Activated CD8-positive, alpha-beta memory T cell treated with anti-CD3 and anti-CD28 coated beads for 24 hours (primary cell): ENCODE measurements around the gene SHLD1.
"Not testable (repeated sequence)": the region's sequence is repeated elsewhere in the genome, so short reads cannot be mapped to it uniquely, and the experiment has no call there.

Experiments
- DNase-seq: peaks from one replicate; pipeline ENCODE4 v3.0.0-alpha.2; 2020

The SHLD1 gene

DNA sequence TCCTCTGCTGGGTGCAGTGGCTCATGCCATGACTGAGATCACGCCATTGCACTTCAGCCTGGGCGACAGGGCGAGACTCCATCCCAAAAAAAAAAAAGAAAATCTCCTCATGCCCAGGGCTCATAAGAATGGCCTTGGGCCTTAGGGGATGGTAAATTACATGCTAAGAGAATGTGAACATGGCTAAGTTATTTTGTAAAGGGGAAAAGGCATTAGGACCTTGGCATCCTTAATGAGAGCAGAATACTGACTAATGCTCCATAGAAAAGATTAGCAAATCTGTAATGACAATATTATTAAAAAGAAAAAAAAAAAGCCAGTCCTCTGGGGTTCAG, 12.6 kb upstream of the SHLD1 start:
- no peak for DNase-seq

GRCh38 chr20:5737966-5738365, 12.2 kb upstream of the SHLD1 start:
- DNase-seq: no peak

DNA sequence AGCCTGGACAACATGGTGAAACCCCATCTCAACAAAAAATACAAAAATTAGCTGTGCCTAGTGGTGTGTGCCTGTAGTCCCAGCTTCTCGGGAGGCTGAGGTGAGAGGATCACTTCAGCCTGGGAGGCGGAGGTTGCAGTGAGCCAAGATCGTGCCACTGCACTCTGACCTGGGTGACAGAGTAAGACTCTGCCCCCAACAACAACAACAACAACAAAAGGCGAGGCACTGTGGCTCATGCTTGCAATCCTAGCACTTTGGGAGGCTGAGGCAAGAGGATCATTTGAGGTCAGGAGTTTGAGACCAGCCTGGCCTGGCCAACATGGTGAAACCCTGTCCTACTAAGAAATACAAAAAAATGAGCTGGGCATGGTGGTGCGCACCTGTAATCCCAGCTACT, 9.6 kb upstream of the SHLD1 start:
- DNase-seq: not testable (repeated sequence)

GRCh38 chr20:5741089-5741488, 9.1 kb upstream of the SHLD1 start:
- DNase-seq: no peak

- no peak for DNase-seq
Observed at GRCh38 chr20:5742041-5742440, 8.2 kb upstream of the SHLD1 start.

GRCh38 chr20:5745416-5746030, 4.7 kb upstream of the SHLD1 start:
- DNase-seq: no peak

DNA sequence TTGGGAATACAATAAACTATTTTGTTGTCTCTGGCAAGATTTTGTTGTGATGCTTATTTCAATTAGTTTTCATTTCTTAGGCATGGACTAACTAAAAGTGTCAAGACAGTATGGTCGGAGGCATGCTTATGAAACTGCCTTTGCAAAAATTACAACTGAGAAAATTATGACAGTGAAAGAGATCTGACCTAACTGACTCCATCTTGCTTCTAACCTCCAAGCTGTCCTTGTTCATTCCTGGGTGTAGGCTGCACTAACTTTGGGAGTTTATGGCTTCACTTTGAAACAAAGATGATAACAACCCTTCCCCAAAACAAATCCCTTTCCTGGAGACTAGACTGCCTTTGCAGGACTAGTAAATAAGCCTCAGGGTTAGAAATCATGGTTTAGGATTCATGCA, 4.1 kb upstream of the SHLD1 start:
- no peak for DNase-seq

- no peak for DNase-seq
Observed at GRCh38 chr20:5748246-5748645, 2.0 kb upstream of the SHLD1 start.

DNA sequence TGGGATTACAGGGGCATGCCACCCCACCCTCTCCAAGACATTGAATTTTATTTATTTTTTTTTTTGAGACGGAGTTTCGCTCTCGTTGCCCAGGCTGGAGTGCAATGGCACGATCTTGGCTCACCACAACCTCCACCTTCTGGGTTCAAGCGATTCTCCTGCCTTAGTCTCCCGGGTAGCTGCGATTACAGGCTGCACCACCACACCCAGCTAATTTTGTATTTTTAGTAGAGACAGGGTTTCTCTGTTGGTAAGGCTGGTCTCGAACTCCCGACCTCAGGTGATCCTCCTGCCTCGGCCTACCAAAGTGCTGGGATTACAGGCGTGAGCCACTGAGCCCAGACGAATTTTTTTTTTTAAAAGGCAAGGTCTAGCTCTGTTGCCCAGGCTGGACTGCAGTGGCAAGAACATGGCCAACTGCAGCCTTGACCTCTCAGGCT, 669 bp upstream of the SHLD1 start:
- not testable (repeated sequence) for DNase-seq

- no peak for DNase-seq
Observed at GRCh38 chr20:5751856-5752255, 1.7 kb downstream of the SHLD1 start.

DNA sequence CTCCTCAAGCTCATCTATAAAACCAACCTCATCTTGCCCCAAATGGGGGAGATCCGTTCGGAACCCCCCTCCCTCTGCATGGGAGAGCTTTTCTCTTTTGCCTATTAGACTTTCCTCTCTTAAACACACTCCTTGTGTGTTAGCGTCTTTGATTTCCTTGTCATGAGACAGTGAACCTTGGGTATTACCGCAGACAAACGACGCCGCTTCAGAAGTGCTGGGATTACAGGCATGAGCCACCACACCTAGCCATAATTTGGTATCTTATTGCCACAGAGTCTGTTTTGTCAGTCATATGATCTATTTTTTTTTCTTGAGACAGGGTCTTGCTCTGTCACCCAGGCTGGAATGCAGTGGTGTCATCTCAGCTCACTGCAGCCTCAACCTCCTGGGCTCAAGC, 3.6 kb downstream of the SHLD1 start:
- no peak for DNase-seq

GRCh38 chr20:5757949-5758348, 7.7 kb downstream of the SHLD1 start:
- no peak for DNase-seq

GRCh38 chr20:5766085-5766764, 16.0 kb downstream of the SHLD1 start:
- no peak for DNase-seq

DNA sequence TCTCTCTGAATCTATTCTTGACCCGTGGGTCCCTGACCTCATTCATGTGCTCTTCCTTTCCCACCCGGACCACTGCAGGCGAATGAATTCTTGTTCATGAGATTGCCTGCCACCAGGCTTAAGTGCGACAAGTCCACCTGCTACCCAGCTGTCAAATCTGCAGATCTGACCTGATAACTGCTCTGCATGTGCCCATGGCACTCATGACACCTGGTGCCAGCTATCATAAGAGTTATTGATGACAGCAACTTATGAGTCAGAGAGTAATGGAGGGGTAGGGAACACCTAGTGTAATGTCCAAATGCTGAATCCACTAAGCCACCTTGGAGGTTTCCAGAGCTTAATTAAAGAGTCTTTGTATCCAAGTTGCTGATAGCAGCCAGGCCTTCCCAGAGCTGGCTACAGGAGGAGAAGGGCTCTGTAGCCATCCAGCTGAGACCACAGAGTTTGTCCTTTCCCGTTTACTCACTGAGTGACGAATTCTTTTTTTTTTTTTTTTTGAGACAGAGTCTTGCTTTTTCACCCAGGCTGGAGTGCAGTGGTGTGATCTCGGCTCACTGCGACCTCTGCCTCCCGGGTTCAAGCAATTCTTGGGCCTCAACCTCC, 17.4 kb downstream of the SHLD1 start:
- DNase-seq: no peak

- DNase-seq: no peak
Observed at GRCh38 chr20:5770231-5770986, 20.2 kb downstream of the SHLD1 start.

DNA sequence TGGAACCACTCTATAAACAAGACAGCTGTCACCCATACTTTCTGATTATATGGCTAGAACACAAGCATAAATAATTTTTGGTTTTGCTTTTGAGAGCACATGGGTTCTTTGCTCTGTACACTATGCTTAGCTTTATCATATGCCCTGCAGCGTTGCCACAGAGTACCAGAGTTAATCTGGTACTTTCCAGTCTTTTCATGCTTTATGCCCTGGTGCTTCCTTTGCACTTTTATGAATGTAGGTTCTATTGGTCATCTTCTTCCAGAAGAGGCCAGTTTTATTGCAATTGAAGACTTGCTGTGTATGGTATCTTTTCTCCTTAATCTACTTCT, 20.8 kb downstream of the SHLD1 start:
- DNase-seq: no peak

- DNase-seq: no peak
Observed at GRCh38 chr20:5772704-5773103, 22.5 kb downstream of the SHLD1 start.

DNA sequence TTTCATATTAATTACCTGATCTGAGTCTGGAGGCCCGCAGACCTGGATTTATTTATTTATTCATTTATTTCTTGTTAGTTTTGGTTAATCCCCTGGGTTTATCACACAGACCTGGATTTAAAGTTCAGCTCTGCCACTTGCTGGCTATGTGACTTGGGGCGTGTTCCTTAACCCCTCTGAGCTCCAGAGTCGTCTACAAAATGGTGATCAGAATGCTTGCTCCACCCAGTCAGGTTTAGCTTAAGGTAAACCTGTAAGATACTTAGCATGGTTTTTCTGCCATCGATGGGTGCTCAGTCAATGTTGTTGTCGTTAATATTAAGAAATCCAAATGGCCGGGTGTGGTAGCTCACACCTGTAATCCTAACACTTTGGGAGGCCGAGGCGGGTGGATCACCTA, 23.4 kb downstream of the SHLD1 start:
- no peak for DNase-seq

DNA sequence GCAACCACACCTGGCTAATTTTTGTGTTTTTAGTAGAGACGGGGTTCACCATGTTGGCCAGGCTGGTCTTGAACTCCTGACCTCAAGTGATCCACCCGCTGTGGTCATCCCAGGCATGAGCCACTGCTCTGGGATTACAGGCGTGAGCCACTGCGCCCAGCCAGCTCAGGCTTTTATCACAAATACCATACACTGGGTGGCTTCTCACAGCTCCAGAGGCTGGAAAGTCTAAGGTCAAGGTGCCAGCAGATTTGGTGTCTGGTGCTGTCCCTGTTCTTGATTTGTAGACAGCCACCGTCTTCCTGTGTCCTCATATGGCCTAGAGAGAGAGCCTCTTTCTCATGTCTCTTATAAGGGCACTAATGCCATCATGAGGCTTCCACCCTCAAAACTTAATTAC, 25.9 kb downstream of the SHLD1 start:
- DNase-seq: no peak

DNA sequence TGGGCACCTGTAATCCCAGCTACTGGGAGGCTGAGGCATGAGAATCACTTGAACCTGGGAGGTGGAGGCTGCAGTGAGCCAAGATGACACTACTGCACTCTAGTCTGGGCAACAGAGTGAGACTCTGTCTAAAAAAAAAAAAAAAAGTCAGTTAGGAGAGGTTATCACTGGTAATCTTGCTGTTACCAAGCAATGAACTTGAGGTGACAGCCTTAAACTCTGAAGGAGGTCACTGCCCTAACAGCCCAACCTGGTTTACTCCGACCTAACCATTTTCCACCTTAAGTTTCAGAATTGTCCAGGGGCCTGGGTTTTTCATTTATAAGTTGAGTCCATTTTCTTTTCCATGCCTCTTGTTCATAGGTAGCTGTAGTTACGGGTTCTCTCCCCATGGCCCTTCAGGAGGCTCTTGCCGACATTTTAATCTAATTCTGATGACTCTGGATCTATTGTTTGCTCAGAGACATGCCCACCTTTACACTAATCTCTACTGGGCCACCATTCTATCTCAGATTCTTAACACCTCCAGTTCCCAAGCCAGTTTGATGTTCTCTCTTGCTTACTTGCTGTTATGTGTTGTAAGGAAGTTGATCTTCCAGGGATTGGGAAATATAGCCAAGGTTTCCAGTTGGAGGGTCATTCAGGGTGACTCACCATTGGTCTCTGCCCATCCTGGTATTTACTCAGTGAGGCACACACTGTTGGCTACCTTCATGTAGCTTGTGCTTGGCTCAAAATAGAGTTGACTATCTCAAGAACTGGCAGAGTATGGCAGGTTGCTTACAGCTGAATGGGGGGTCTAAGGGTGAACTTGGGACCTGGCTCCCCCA, 29.1 kb downstream of the SHLD1 start:
- no peak for DNase-seq

- DNase-seq: no peak
Observed at GRCh38 chr20:5780846-5781217, 30.6 kb downstream of the SHLD1 start.

DNA sequence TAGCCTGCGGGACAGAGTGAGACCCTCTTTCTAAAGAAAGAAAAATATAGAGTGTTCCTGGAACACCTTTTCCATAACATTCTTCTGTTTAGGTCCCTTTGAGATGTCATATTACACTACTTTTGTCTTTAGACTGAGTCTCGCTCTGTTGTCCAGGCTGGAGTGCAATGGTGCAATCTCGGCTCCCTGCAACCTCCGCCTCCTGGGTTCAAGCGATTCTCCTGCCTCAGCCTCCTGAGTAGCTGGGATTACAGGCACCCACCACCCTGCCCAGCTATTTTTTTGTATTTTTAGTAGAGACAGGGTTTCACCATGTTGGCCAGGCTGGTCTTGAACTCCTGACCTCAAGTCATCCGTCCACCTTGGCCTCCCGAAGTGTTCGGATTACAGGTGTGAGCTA, 31.2 kb downstream of the SHLD1 start:
- not testable (repeated sequence) for DNase-seq
